AG09319 (cell line): ENCODE measurements around the gene ZBTB24.

Experiments
- DNase-seq: peaks from one replicate; pipeline ENCODE4 v3.0.0-alpha.2; 2010; ENCODE audit warnings: low read depth; ENCODE audit errors: extremely low read depth
- CTCF ChIP-seq: IDR thresholded peaks from 2 replicates; pipeline ENCODE4 v1.5.1; 2011; ENCODE audit warnings: low read depth, mild to moderate bottlenecking, inconsistent platforms, low read length, moderate library complexity

Gene ZBTB24

DNA sequence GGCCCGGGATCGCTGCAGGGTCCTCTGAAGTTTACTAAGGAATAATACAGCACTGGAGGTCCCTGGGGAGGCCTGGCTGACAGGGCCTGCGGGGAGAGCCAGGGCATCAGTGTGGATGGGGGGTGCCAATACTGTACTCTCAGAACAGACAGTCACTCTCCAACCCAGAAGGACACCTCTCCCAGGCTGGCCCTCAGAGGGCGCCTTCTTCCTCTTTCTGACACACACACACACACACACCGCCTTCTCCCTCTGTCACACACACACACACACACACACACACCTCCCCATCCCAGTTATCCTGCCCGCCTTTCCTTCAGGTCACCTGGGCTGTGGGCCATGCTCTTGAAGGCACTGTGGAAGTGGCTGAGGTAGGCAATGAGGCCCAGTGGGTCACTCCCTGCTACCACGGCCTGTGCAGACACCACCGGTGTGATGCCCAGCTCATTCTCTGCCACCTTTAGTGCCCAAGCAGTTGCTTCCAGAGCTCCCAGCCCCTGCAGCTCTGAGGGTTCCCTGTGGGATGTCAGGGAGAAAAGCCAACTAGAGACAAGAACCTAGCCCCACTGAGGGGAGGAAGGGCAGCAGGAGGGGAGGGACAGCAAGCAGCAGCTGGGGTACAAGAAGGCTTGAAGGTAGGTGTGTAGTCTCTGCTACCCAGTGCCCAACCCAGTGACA lies 35.0 kb downstream of the ZBTB24 start:
- no peak for DNase-seq
- TF ChIP-seq CTCF: no peak

DNA sequence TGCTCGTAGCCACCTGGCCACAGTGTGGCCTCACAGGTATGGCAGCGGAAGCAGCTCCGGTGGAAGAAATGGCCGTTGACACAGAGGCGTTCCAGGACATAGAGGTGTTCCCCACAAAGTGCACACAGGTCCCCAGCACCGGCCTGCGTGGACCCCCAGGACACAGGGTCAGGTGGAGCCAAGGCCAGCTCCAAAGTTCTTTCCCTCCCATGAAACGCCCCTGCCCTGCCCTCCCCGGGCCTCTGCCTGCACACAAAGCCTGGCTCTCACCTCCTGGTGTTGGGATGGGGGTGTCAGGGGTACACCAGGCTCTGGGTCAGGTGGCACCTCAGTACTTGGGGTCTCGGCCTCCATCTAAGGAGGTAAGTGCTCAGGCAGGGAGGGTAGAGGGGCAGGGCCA lies 35.9 kb downstream of the ZBTB24 start:
- no peak for TF ChIP-seq CTCF

GRCh38 chr6:109446541-109446940 lies 36.5 kb downstream of the ZBTB24 start:
- no peak for TF ChIP-seq CTCF
- no peak for DNase-seq

More for the DNA sequence above, 35.9 kb downstream of the ZBTB24 start:
- DNase-seq: no peak

- no peak for DNase-seq
- no peak for TF ChIP-seq CTCF
Measured at GRCh38 chr6:109446072-109446471, 36.9 kb downstream of the ZBTB24 start.

DNA sequence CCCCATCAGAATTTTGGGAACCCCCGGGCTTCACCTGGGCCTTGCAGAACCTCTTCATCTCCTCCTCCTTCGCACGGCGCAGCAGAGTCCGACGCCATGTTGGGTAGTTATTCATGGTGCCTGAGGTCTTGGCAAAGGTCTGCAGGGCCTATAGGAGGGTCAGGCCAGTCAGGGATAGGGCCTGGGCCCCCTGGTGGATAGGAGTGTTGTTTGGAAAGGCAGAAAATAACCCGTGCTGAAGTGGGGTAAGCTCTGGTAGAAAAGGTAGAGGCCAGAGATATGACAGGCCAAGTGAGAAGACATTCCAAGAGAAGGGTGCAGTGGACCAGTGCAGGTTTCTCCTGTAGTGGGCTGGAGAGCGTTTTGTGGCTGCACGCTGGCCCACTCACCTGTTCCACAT lies 37.6 kb downstream of the ZBTB24 start:
- TF ChIP-seq CTCF: no peak
- no peak for DNase-seq

GRCh38 chr6:109443425-109443950 lies 39.5 kb downstream of the ZBTB24 start:
- TF ChIP-seq CTCF: no peak
- no peak for DNase-seq

DNA sequence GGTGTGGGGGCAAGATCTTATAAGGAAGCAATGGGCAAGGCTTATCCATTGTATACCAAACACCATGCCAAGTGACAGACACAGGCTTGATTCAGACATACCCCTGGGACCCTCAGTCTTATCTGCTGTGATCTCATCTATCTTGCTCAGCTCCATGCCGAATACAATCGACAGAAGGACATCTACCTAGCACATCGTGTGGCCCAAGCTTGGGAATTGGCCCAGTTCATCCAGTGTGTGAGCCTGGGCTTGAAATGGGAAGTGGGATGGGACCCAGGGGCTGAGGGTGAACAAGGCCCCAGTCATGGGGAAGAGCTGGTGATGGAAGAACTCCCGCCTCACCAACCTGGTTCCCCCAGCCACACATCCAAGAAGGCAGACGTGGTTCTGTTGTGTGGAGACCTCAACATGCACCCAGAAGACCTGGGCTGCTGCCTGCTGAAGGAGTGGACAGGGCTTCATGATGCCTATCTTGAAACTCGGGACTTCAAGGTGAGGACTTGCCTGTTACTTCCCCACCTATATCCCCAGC lies 40.6 kb downstream of the ZBTB24 start:
- DNase-seq: no peak
- no peak for TF ChIP-seq CTCF
